Medulla oblongata (tissue), 1 donor: ENCODE measurements around the gene ISCA1.
"Not testable (repeated sequence)": the region's sequence is repeated elsewhere in the genome, so short reads cannot be mapped to it uniquely, and the experiment has no call there.

Experiments
- DNase-seq: peaks from one replicate; pipeline ENCODE4 v3.0.0-alpha.2; 2015; ENCODE audit errors: extremely low spot score

The ISCA1 gene

DNA sequence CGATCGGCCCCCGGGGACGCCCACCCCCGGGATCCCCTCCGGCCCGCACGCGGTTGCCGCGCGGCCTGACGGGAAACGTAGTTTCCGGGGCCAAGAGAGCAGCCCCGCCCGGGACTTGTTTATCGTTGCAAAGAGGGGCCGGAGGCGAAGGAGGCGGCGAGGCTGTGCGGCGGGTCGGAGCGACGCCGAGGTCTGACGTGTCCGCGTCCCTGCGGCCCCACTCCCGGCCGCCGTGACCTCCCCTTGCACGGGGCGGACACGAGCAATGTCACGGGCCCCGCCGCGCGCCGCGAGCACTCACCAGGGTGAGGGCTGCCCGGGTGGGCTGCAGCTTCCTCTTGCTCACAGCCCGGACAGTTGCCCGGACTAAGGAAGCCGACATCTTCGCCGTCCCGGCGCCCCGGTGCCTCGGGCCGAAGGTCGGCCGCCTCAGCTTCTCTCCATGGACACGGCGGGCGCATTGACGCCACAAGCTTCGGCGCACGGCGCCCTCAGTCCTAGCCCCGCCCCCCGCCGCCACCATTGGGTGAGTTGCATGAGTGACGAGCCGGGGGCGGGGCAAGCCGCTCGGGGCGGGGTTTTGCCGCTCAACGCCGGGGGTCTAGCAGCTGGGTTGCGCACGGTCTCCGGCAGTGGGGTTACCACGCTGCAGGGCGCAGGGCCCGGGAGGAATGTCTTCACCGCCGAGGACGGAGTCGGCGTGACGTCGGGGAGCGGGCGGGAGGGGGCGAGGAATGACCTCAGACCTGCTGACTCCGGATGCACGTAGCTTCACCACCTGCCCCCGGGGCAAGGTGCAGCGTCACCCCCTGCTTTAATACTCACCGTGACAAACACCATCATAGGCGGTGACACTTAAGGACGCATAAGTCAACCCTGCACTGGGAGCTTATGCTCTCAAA is at the start of gene ISCA1:
TSS of gene ISCA1 (minus strand) at position 462 of the 902 bp plus-strand sequence. CDS start at position 382, 80 bp downstream.
- DNase-seq = peak; percentile 97

DNA sequence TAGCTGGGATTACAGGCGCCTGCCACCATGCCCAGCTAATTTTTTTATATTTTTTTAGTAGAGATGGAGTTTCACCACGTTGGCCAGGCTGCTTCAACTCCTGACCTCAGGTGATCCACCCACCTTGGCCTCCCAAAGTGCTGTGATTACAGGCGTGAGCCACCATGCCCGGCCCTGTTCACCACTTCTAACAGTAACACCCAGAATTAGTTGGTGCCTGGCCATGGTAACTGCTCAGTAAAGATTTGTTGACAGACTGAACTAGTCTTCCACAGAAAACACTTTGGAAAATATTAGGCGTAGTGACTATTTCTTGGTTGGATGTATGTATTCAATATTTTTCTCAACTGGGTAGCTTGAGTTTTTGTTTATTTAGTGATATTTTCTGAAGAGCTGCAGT is 47.8 kb upstream of the ISCA1 start:
- no peak for DNase-seq

DNA sequence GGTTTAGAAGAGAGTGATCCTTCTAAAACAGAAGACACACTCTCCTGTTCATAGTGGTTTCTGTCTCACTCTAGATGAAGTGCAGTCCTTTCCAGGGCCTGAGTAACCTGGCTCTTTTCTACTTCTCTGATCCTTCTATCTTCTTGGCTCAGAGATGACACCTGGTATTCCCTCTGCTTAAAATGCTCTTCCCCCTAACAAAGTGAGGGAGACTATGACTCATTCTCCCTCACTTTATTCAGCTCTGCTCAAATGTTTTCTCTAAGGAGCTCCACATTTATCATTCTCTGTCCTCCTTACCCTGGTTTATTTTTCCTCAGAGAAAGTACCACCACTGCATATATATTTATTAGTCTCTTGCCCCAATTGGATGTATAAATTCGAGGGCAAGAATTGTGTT is 47.3 kb upstream of the ISCA1 start:
- DNase-seq = no peak

DNA sequence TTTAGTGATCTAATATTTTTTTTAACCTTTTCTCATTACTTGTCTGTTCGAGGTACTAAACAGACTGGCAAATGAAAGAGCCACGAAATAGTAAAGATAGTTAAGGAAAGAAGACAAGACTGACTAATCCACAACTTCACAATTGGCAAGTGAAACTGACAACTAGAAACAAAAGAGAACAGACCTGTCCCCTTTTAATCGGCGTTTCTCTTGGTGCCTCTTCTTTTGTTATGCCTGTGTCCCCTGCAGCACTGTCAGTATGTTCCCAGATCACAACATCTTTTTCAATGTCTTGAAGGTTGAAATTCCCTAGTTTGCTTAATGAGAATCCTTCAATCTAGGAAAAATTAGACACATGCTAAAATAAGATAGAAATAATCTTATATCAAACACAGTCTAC is 45.8 kb upstream of the ISCA1 start:
- DNase-seq = no peak

DNA sequence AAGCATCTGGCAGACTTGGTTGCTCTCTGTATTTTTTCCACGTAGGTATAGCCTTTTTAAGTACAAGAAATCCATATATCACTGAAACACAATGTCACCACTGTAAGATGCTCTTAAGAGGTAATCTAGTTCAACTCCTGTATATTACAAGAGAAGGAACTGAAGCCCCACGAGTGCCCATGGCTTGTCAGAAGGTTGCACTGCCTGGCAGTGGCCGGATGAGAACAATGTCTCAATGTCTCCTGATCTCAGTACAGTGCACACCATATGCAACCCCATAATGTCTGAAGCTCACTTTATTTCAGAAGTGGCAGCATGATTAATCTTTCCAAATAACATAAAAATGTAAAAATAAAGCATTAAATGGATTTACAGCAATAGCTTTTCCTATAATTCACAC is 44.2 kb upstream of the ISCA1 start:
- DNase-seq = peak; percentile 77

DNA sequence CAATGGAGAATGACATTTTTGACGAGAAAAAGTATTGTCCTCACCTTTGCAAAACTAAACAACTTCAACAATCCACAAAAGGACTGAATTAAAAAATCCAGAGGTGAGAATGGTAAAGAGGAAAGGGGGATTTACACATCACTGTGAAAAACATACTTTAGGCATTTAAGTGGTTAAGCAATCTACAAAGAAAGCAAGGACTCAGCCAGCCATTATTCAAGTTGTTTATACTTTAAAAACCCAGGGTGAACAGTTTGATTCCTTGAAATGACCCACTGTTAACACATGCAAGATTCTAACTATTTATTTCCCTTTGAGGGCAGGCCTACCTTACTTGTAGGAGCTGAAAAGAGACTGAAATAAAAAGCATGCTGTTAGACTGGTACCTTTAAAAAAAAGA is 42.6 kb upstream of the ISCA1 start:
- no peak for DNase-seq

DNA sequence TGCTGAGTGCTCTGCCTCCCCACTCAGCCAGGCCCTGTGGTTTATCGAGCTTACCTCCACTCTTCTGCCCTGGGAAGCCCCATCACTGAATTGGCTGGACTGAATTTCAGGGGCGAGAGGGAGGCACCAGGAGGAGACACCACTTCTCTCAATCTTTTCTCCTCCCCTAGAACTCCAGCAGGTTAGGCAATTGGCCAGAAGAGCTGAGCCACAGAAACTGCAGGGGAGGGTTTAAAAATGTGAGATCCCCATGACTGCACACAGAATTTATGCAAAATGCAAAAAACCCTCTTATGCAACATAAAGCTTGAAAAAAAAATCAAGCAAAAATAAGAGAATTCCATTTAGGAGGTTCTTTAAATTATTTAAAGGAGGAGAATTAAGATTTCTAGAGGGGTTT is 42.0 kb upstream of the ISCA1 start:
- DNase-seq = no peak

DNA sequence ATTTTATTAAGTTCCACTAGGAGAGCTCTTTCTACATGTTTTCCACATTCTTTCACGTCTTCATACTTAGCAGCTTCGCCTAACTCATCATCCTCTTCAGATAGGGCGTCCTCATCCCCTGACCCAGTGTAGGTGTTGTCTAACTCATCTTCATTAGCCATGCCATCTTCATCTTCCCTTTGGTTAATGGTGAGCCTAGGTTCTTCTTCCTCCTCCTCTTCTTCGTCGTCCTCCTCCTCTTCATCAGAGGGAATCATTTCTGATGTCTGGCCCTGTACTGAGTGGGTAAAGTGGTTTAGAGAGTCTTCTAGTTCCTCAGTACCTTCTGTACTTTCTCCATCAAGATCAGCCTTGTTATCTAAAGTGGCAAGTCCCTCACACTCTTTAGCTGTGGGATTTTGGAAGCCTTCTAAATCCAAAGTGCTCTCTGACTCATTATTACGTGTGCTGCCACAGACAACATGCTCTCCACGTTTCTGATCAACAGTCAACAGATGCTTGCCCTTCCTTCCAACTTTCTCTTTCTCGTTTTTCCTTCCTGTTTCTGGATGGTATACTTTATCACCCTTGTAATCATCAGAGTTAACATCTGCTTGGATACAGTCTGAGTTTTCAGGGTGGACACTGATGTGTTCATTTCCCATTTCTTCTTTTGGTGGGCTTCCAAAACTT is 40.8 kb upstream of the ISCA1 start:
- DNase-seq = no peak

DNA sequence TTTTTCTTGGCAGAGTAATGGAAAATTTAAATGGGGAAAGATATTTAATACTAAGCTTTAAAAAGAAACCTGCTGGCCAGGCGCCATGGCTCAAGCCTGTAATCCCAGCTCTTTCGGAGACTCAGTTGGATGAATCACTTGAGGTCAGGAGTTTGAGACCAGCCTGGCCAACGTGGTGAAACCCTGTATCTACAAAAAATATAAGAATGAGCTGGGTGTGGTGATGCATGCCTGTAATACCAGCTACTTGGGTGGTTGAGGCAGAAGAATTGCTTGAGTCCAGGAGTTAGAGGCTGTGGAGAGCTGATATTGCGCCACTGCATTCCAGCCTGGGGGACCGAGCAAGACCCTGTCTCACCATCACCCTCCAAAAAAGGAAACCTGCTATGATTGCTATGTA is 39.0 kb upstream of the ISCA1 start:
- no peak for DNase-seq

DNA sequence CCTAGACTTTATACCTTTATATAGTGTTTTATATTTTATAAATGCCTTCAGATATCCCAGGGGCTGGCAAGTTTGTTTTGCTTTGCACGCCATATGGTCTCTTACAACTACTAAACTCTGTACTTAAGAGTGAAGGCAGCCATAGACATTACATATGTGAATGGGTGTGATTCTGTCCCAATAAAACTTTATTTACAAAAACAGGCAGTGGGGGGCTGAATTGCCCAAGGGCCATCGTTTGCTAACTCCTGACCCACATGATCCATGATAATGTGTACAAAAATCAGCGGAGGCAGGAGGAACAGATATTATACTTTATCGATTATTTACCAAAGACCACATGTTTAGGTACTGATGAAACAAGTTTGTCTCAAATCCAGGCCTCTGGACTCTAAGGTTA is 35.8 kb upstream of the ISCA1 start:
- DNase-seq = no peak

DNA sequence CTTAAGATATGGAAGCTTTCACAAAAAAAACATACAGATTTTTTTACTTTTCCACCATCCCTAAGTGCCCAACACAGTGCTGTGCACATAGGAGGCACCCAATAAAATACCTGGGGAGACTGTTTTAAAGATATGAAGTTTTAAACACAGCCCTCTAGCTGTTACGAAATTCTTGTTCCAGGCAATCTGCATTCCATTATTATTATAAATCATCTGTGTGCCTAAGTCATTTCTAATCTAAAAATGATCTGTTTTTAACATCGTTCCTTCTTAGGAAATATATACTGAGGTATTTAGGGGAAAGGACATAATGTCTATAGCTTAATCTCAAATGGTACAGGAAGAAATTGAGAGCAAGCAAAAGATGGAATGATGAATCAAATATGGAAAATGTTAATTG is 32.7 kb upstream of the ISCA1 start:
- no peak for DNase-seq

DNA sequence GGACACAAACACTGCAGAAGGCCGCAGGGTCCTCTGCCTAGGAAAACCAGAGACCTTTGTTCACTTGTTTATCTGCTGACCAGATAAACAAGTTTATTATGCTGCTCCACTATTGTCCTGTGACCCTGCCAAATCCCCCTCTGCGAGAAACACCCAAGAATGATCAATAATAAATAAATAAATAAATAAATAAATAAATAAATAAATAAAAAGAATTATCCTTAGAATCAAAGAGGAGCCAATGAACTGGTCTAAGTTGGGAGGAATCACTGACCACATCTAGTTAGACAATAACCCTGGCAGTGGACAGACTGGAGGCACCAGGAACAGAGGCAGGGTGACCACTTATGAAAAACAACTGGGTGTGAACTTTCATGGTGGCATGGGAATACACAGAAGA is 30.6 kb upstream of the ISCA1 start:
- not testable (repeated sequence) for DNase-seq

DNA sequence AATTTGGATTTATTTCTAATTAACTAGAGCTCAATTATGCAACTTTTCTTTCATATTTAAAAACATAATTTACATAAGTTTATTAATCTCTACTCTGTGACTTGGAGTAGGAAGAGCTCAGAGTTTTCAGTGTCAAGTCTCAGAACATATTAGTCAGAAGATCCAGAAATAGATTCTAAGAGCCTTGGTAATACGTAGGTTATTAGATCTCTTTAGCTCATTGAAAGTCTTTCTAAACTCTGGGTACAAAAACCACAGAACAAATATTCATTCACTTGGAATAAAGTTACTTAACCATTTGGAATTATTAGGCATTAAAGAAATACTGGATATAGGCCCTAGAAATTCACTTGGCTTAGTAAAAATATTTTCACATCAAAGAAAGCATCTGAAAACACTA is 26.3 kb upstream of the ISCA1 start:
- DNase-seq = no peak

DNA sequence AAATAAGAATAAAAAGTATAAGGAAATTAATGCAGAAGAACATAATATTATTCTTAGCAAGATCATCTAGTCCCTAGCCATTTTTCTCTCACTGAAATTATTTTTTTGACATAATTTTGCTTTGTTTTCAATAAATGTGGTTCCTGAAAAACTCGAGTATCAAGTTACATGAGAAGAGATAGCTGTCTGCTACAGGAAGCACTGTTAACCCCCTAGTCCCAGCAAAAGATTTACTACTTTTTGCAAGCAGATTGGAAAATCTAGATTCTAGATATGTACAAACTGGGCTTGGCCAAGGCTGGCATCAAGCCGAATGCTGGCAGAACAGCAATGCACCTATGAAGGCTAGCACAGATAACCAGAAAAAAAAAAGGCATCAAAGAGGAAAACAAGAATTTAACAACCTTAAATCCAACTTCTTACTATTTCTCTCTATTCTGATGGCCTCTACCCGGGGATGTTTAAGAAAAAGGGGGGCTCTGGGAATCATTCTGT is 21.9 kb upstream of the ISCA1 start:
- no peak for DNase-seq

DNA sequence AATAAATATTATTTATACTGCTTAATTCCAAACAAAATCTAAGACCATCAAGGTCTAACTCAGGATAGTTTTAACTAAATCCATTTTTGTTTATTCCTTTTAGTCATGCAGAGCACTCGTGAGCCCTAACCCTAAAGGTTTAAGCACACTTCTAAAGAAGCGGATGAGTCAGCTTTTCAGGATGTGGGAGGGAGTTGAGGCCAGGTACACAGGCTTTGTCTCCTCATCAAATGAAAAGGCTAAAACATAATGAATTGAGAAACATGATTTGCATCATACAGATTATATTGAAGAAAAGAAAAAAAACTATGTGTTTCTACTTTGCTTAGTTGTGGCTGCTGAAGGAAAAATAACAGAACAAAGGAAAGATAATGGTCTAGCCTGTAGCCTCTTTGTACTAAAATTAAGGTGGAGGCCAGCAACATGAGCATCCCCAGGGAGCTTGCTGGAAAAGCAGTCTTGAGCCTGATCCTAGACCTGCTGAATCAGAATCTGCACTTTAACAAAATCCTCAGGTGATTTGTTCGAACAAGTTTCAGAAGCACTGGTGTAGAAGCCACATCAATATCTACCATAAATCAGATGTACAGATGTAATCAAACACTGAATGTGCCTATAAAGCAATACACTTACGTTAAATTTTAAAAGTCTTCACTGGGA is 21.1 kb upstream of the ISCA1 start:
- DNase-seq = no peak

DNA sequence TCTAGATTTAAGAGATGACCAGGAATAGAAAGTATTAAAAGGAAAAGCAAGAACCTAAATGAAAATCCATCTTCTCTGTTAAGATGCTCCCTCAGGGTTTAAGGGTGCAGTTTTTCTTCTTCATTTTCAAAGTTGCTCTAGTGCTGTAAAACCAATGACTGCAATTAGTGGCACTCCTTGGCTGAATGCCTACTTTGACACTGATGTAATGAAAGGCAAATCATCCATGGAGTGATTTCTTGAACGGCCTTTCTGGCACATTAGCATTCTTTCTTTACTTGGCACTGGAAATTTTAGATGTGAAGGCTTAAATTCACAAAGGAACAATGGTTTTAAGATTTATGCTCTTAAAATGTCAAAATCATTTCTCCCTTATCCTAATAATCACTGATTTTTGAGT is 19.3 kb upstream of the ISCA1 start:
- DNase-seq = no peak

DNA sequence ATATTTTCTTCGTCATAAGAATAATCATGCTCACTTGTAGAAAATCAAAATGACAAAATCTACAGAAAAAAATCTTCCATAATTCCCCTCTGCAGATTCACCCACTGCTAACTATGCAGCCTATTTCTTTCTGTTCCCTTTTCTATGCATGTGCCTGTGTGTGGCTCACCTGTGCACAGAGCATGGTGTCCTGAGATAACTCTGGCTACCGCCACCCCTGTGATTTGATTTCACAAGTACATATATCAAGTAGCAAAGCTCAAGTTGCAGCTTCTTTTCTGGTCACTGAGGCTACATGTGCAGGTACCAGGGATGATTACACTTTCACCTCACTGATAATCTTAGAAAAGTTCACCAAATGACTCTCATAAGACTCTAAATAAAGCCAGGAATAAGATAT is 18.4 kb upstream of the ISCA1 start:
- DNase-seq = no peak

DNA sequence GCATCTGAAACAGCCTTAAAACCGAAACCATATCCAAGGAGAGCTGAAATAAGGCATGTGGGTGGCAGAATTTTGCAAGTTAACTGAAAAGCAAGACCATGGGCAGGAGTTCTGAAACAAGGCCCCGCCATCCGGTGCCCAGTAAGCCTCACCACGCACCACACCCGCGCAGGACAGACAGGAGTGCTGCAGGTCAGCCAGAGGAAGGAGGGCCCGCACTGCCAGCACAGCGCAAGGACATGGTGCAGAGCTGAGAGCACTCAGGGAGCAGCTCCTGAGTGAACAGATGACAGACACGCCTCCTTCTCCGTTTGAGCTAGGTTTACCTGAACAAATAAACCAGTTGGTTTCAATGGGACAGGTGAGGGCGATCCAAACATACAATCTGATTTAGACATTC is 16.5 kb upstream of the ISCA1 start:
- DNase-seq = no peak

DNA sequence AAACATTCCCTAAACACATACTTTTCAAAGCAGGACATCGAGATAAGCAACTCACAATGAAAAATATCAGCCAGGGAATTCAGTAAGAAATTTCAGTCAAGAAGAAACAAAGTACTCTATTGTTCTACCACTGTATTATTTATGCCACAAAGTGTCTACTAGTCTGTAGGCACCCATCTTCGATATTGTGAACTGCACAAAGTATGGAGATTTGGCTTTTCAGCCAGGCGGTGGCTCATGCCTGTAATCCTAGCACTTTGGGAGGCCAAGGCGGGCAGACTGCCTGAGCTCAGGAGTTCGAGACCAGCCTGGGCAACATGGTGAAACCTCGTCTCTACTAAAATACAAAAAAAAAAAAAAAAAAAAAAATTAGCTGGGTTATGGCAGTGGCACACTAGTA is 8.0 kb upstream of the ISCA1 start:
- not testable (repeated sequence) for DNase-seq

DNA sequence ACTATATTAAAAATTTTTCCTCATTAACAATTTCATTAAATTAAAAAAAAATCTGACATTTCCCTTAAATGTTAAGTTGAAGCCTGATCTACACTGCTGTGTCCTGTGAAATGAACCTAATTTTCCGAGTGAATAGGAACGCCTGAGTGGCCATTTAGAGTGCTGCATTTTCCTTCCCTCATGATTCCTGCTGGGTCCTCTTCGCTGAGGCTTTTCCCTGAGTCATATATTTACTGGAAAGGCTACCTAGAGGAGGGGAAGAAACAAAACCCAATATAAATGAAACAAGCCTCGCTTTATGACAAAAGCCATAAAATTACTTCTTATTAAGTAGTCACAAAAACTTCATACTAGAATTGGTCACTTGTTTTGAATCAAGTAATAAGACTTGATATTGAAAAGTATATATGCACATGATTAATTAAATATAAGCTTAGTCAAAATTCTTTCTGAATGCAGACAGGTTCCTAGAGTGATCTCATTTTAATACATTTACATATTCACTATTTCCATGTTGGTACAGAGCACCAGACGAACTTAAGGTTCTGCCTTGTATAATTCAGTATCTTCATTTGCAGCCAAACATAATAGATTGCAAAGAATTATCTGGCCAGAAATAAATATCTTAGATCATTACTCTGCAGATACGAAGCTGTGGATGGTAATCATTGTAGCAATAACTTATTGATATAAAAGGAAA is 6.3 kb upstream of the ISCA1 start:
- DNase-seq = no peak

DNA sequence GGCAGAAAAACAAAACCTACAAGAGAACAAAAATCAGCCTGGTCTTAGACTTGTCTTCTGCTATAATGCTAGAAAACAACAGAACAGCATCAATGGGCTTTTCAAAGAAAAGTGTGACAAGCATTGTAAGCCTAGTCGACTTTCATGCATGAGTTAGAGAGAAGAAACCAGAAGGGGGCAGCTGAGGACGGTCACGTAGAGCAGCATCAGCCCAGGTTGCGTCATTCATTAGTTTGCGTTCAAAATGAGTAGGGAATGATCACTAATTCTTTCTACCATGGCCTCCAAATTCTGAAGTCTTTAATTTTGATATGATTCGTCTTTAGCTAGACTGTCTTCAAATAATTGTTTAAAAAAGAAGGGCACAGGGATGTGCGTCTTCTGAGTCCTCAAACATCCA is 4.7 kb upstream of the ISCA1 start:
- DNase-seq = no peak

DNA sequence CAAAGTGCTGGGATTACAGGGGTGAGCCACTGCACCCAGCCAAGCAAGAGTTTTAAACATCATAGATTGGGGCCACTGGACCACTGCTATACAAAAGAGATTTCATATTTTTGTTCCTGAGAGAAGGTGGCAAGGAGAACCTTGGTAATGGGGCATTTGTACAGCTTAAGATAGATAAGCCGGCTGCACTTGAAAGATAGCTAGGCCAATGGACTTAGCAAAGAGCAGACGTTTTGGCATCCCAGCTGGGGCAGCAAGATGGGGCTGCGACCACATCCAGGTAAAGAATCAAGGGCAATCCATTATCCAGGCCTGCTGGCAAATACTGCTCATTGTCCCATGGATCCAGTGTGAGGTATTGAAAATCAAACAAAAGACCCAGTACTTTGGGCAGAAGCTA is 3.9 kb upstream of the ISCA1 start:
- no peak for DNase-seq
